WTC11 (cell line): ENCODE measurements around the gene KIAA1671.

Experiments used
- ATF6 ChIP-seq: sonication (generic); formaldehyde crosslinking; IDR thresholded peaks from 2 replicates; pipeline ENCODE4 v1.8.1; 2023; ENCODE audit warnings: mild to moderate bottlenecking, missing genetic modification reagents
- CTCF ChIP-seq: fragments of 200-600 bp; IDR thresholded peaks from 2 replicates; pipeline ENCODE4 v1.8.0; 2022; ENCODE audit warnings: antibody characterized with exemption
- ZNF317 ChIP-seq: sonication (generic); formaldehyde crosslinking; IDR thresholded peaks from 2 replicates; pipeline ENCODE4 v1.8.1; 2023; ENCODE audit warnings: low read depth, mild to moderate bottlenecking, moderate library complexity, missing genetic modification reagents, borderline replicate concordance
- ZNF416 ChIP-seq: fragments of 250-450 bp; sonication (Bioruptor Pico); IDR thresholded peaks from 2 replicates; pipeline ENCODE4 v1.9.0; 2021; ENCODE audit warnings: mild to moderate bottlenecking, inconsistent platforms

- no peak for TF ChIP-seq ZNF317 (CRISPR knock-in tag)
- no peak for TF ChIP-seq CTCF
- no peak for TF ChIP-seq ZNF416 (CRISPR knock-in tag)
- no peak for TF ChIP-seq ATF6 (CRISPR knock-in tag)
Measured at GRCh38 chr22:25113316-25113721, 160.8 kb downstream of the KIAA1671 start.
